NT2/D1 (cell line): Measurements from ENCODE around the gene FAM72C.
"Not testable (repeated sequence)": the region's sequence is repeated elsewhere in the genome, so short reads cannot be mapped to it uniquely, and the experiment has no call there.

ENCODE experiments used
- DNase-seq: peaks from one replicate; pipeline ENCODE4 v3.0.0-alpha.2; 2011; ENCODE audit warnings: low read depth, low spot score
- H3K27me3 ChIP-seq: 2 replicates; pipeline ENCODE4 v1.6.0; 2011; ENCODE audit warnings: mild to moderate bottlenecking; ENCODE audit not compliant: insufficient read length, insufficient read depth
- H3K36me3 ChIP-seq: 2 replicates; pipeline ENCODE4 v1.6.1; 2011; ENCODE audit warnings: mild to moderate bottlenecking, low read length, mixed read lengths; ENCODE audit not compliant: insufficient read depth, insufficient read length
- H3K4me1 ChIP-seq: 2 replicates; pipeline ENCODE4 v1.5.1; 2011; ENCODE audit not compliant: insufficient read depth, insufficient read length
- H3K4me3 ChIP-seq: 2 replicates; pipeline ENCODE4 v1.5.1; 2011; ENCODE audit warnings: low read depth; ENCODE audit not compliant: insufficient read length
- H3K9ac ChIP-seq: 2 replicates; pipeline ENCODE4 v1.6.0; 2011; ENCODE audit warnings: low read depth; ENCODE audit not compliant: insufficient read length
- H3K9me3 ChIP-seq: 2 replicates; pipeline ENCODE4 v1.5.1; 2011; ENCODE audit warnings: mild to moderate bottlenecking, low read length; ENCODE audit not compliant: insufficient read depth

FAM72C gene

DNA sequence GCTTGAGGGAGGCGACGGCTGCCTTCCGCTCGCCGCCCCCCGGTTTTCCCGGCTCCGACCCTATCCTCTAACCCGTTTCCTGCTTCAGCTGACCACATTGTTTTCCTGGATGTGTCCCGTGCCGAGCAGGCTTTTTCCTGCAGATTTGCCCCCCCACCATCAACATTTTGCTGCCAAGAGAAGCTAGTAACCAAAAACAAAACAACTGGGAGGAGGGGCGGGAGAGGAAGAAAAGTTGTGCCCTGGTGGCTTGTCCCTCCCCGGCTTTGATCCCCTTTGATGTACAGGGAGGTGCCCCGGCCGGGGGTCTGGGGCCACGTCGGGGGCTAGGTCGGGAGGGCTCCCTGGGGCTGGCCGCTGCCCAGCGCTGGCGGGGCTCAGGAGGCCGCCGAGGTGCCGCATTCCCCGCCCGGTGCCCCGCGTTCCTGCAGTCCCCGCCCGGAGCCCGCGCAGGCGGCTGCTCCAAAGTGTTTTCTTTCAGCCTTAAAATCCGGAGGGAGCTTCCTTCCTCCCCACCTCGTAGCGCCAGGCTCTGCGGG lies 2.2 kb upstream of the FAM72C start:
- H3K36me3 ChIP-seq, H3K4me3 ChIP-seq, DNase-seq, H3K9me3 ChIP-seq, H3K4me1 ChIP-seq, H3K27me3 ChIP-seq, H3K9ac ChIP-seq: not testable (repeated sequence)

DNA sequence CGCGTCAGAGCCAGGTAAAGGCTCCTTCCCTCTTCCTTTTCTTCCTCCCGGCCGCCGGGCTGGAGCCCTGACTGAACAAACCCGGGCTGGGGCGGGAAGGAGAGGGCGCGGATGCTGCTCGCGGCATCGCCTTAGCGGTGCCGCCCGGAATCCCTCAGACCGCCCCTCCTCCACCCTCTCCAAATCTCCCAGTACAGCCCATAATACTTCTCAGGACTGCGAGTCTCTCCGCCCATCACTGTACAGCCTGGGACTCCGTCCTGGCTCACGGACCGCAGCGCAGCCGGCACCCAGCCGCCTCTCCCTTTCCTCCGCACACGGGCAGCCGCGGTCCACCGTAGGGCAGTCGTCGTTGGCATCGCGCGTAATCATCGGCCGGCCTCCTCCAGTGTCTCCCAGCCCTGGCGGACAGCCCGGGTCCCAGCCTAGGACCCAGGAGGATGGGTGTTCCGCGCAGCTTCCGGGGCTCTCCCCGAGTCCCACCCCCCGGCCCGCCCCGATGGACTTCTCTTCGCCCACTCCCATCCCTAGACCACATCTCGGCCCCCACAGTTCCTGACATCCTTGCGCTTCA lies 1.1 kb upstream of the FAM72C start:
- H3K4me1 ChIP-seq, DNase-seq, H3K4me3 ChIP-seq, H3K9ac ChIP-seq, H3K27me3 ChIP-seq, H3K9me3 ChIP-seq, H3K36me3 ChIP-seq: not testable (repeated sequence)

DNA sequence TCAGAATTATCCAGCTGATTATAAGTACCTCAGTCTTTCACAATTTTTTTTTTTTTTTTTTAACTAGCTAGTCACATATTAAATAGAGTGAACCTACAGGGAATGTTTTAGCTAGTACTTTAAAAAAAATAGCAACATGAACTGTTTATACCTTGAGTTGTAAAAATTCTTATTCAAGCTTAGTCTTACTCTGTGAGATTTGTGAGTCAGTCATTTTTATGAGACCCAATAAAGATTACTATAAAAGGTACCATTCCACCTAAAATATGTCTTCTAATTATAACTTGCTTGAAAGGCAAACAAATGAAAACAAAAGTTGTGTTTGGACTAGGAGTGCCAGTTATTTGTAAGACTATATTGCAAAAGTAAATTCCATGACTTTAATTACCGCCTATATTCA lies 5.9 kb downstream of the FAM72C start:
- H3K4me3 ChIP-seq, H3K27me3 ChIP-seq, H3K36me3 ChIP-seq, H3K9me3 ChIP-seq, H3K9ac ChIP-seq, DNase-seq, H3K4me1 ChIP-seq: not testable (repeated sequence)

DNA sequence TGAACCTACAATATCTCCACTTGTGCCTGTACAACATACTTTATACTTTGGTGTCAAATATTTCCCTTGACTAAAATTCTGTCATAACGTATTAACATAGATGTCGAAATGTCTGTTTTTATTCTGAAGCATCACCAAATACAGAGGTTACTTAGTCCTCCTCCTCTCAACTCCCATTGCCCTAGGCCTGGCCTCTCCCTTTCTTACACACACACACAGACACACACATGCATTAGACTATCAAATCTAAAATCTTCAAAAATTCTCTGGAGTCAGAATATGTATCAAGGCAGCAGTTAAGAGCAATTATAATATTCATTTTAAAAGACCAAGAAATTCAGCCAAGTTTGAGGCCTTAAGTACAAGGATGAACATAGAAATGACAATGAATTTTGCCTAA lies 7.5 kb downstream of the FAM72C start:
- not testable (repeated sequence) for DNase-seq, H3K9ac ChIP-seq, H3K4me3 ChIP-seq, H3K4me1 ChIP-seq, H3K9me3 ChIP-seq, H3K36me3 ChIP-seq, H3K27me3 ChIP-seq

GRCh38 chr1:143955930-143956329 lies 15.9 kb downstream of the FAM72C start:
- H3K4me3 ChIP-seq, H3K4me1 ChIP-seq, H3K9ac ChIP-seq, DNase-seq, H3K27me3 ChIP-seq, H3K36me3 ChIP-seq, H3K9me3 ChIP-seq: not testable (repeated sequence)

GRCh38 chr1:143952913-143953312 lies 18.9 kb downstream of the FAM72C start:
- H3K9ac ChIP-seq, H3K36me3 ChIP-seq, H3K4me1 ChIP-seq, H3K4me3 ChIP-seq, DNase-seq, H3K27me3 ChIP-seq, H3K9me3 ChIP-seq: not testable (repeated sequence)

DNA sequence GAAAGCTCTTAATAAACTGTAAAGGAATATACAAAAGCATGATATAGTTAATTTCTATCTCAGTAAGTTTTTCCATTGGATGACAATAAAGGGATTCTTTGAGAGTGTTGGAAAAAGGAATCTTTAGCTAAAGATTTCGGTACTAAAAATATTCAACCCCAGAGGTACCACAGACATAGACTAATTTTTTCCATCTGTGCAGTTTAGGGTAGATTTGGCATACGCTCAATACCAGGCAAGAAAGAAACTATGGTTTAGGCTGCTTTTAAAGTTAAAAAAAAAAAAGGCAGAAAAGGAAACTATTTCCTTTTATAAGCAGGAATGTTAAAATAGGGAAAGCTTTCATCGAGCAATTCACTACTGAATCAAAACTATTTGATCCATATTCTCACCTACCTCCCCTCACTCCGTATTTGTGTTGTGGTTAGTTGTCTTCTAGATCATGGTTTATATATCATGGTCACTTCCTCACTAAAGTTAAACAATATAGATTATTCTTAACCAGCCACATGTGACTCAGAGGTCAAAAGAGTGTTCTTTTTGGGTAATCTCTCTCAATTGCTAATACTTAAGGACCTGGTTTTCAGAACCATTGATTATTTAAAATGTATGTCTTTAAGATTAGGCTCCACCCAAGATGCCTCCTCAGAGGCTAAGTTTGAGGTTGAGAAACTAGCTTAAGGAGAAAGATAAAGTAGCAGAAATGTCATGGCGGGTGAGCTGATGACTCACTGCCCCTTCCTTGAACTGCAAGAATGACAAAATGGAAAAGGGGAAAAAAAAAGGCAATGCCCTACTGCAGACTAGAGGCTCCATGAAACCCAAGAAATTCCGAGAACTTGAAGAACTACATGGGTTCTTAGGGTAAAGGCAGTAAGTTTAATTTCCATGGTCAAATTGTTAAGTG lies 20.0 kb downstream of the FAM72C start:
- not testable (repeated sequence) for H3K4me3 ChIP-seq, H3K9ac ChIP-seq, H3K9me3 ChIP-seq, H3K27me3 ChIP-seq, H3K36me3 ChIP-seq, H3K4me1 ChIP-seq, DNase-seq

- not testable (repeated sequence) for H3K4me3 ChIP-seq, DNase-seq, H3K27me3 ChIP-seq, H3K36me3 ChIP-seq, H3K9me3 ChIP-seq, H3K4me1 ChIP-seq, H3K9ac ChIP-seq
Observed at GRCh38 chr1:143947749-143948148, 24.0 kb downstream of the FAM72C start.

DNA sequence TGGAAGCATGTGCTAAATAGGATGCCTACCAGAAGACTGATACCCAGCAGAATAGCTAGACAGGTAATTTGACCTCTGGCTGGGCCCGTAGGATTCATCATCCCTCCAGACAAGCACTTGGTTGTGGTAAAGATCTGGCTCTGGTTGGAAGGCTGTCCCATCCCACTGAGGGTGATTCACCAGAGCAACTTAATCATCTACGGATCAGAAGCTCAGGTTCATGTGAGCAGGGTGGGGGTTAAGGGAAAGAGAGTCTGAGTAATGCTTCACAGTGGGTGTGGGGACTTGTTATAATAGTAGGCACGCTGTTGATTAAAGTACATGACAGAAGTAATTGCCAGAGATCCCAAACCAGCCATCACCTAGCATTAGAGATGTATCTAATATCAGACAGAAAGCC lies 26.5 kb downstream of the FAM72C start:
- H3K36me3 ChIP-seq, H3K9me3 ChIP-seq, H3K4me3 ChIP-seq: not testable (repeated sequence)

DNA sequence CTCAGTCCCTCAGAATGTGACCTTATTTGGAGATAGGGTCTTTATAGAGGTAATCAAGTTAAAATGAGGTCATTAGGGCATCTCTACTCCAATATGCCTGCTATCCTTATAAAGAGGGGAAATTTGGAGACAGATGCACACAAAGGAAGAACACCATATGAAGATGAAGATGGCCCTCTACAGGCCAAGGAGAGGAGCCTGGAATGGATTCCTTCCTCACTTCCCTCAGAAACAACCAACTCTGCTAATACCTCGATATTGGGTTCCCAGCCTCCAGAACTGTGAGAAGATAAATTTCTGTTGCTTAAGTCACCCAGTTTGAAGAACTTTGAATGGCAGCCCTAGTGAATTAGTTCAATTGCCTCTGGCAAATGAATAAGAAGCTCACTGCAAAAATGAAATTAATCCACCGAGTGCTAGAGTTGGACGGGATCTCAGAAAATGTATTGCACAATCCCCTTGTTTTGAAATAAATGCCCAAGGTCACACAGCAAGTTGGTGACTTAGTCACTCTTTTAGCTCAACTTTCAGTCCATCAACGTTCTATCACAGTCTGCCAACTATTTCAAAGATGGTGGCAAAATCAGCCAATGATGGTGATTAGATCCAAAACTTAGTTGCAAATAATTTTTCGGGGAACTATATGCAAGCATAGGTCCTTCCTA lies 27.1 kb downstream of the FAM72C start:
- not testable (repeated sequence) for H3K27me3 ChIP-seq, H3K9me3 ChIP-seq, H3K4me1 ChIP-seq, H3K4me3 ChIP-seq, DNase-seq, H3K9ac ChIP-seq, H3K36me3 ChIP-seq

More for the DNA sequence above, 26.5 kb downstream of the FAM72C start:
- not testable (repeated sequence) for H3K27me3 ChIP-seq, H3K9ac ChIP-seq, H3K4me1 ChIP-seq, DNase-seq

DNA sequence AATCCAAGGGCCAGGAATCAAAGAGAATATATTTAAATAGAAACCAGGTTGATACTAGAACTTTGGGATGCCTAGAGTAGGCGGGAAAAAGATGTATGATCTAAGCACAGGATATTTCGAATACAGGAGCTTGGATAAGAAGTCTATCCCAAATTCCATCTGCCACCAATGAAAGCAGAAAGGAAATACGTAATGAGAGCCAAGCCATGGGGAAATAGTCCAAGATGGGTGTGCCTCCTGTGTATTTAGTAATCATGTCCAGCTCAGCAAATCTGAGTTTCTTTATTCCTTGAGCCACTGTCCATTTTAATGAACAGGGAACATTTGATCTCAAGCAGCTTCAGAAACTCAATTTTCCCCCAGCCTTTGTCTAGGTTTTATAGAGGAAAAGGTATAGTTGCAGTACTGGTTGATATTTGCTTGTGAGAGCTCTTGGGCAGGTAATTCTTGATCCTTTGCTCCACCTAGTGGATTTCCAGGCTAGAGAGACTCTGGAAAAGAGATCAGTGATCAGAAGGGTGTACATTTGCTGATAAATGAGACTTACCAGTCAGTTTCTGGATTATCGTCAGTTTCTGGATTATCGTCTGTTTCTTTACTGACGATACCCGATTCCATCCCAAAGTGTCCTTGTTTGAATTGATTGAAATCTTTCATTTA lies 28.3 kb downstream of the FAM72C start:
- H3K4me3 ChIP-seq, DNase-seq, H3K4me1 ChIP-seq, H3K9me3 ChIP-seq, H3K27me3 ChIP-seq, H3K9ac ChIP-seq, H3K36me3 ChIP-seq: not testable (repeated sequence)
